H1 (cell line): Measurements from ENCODE around the gene DSTYK. TPM values are rescaled to one million over a fixed set of nuclear protein-coding genes. Genes with fewer than 3 reads are reported as not detected.

Experiments
- CTCF ChIA-PET: fragments of 300-600 bp; sonication (Branson Sonifier 250); formaldehyde crosslinking; loops from one replicate; lab custom pipeline; 2021; ENCODE audit not compliant: partially characterized antibody; lab: Charles Lee
- POLR2A ChIA-PET: fragments of 300-600 bp; sonication (Branson Sonifier 250); formaldehyde crosslinking; loops from one replicate; lab custom pipeline; 2021; ENCODE audit warnings: inconsistent platforms; ENCODE audit not compliant: partially characterized antibody; lab: Charles Lee
- DNase-seq, 2 experiments: peaks; one replicate each; pipeline versions ENCODE4 v3.0.0 to v3.0.0-alpha.2; 2010 to 2022; ENCODE audit warnings: low spot score in 2 of 2, low read depth in 1 of 2, mixed read lengths in 1 of 2
- FAIRE-seq: peaks from 2 replicates; lab custom pipeline; 2011; peaks lifted over from hg19 to GRCh38; lab: Jason Lieb, UNC
- H2AFZ ChIP-seq: 2 replicates; pipeline ENCODE4 v1.8.1; 2012; ENCODE audit warnings: low read length, inconsistent platforms
- H2AK5ac ChIP-seq: 2 replicates; pipeline ENCODE4 v1.6.1; 2013; ENCODE audit warnings: low read depth, low read length
- H2BK120ac ChIP-seq: replicated peaks from 2 replicates; pipeline ENCODE3; 2013; ENCODE audit warnings: low read depth, low read length, inconsistent platforms
- H2BK12ac ChIP-seq: 2 replicates; pipeline ENCODE4 v1.6.1; 2013; ENCODE audit warnings: low read depth, low read length
- H2BK15ac ChIP-seq: 2 replicates; pipeline ENCODE4 v1.6.1; 2013; ENCODE audit warnings: low read length
- H2BK20ac ChIP-seq: 2 replicates; pipeline ENCODE4 v1.6.1; 2013; ENCODE audit warnings: low read length
- H2BK5ac ChIP-seq: 2 replicates; pipeline ENCODE4 v1.6.1; 2013; ENCODE audit warnings: low read depth, low read length
- H3K14ac ChIP-seq: 2 replicates; pipeline ENCODE4 v1.6.1; 2013; ENCODE audit warnings: inconsistent platforms; ENCODE audit not compliant: insufficient read length
- H3K18ac ChIP-seq: 2 replicates; pipeline ENCODE4 v1.6.1; 2013; ENCODE audit warnings: low read length; ENCODE audit errors: extremely low read depth
- H3K23ac ChIP-seq: 2 replicates; pipeline ENCODE4 v1.6.1; 2013; ENCODE audit warnings: inconsistent platforms; ENCODE audit not compliant: insufficient read length
- H3K23me2 ChIP-seq: 2 replicates; pipeline ENCODE4 v1.6.1; 2013; ENCODE audit warnings: low read depth, low read length
- H3K27ac ChIP-seq: 2 replicates; pipeline ENCODE4 v1.6.1; 2011; ENCODE audit warnings: low read depth, low read length, inconsistent platforms
- H3K27me3 ChIP-seq, 4 experiments: replicated peaks in 1 of 4; 1 replicate in 1 of 4; 2 replicates in 3 of 4; pipeline versions ENCODE4 v1.6.1 to v1.8.1; 2011 to 2013; ENCODE audit warnings: low read length in 3 of 4, mild to moderate bottlenecking in 3 of 4, inconsistent platforms in 2 of 4, mixed read lengths in 2 of 4, moderate library complexity in 1 of 4; ENCODE audit not compliant: control insufficient read depth in 3 of 4, insufficient read depth in 3 of 4; ENCODE audit errors: extremely low read depth in 1 of 4
- H3K36me3 ChIP-seq, 4 experiments: 2 replicates each; pipeline versions ENCODE4 v1.6.1 to v1.8.1; 2011 to 2013; ENCODE audit warnings: mild to moderate bottlenecking in 4 of 4, low read length in 3 of 4, moderate library complexity in 2 of 4, control low read depth in 1 of 4, inconsistent platforms in 1 of 4; ENCODE audit not compliant: insufficient read depth in 4 of 4, control insufficient read depth in 2 of 4
- H3K4ac ChIP-seq: replicated peaks from 2 replicates; pipeline ENCODE3; 2013; ENCODE audit warnings: low read length, low read depth, mixed read lengths, inconsistent platforms; ENCODE audit not compliant: insufficient read length
- H3K4me1 ChIP-seq, 4 experiments: replicated peaks in 1 of 4; 1 replicate in 1 of 4; 2 replicates in 3 of 4; pipeline versions ENCODE4 v1.6.1 to v1.8.1; 2011 to 2013; ENCODE audit warnings: low read length in 3 of 4, inconsistent platforms in 2 of 4, mixed read lengths in 1 of 4; ENCODE audit not compliant: insufficient read depth in 4 of 4, control insufficient read depth in 3 of 4
- H3K4me2 ChIP-seq, 2 experiments: 2 replicates each; pipeline versions ENCODE4 v1.6.1 to v1.8.1; 2011 to 2013; ENCODE audit warnings: low read depth in 2 of 2, low read length in 2 of 2, control low read depth in 1 of 2, inconsistent platforms in 1 of 2, mild to moderate bottlenecking in 1 of 2; ENCODE audit not compliant: insufficient read depth in 1 of 2
- H3K4me3 ChIP-seq, 4 experiments: fragments of 200-600, 300-600 bp in 1 of 4; sonication (generic), shearing (Covaris generic), sonication (Bioruptor Twin) in 1 of 4; 2 replicates each; pipeline versions ENCODE4 v1.5.1 to v1.8.1; 2011 to 2016; ENCODE audit warnings: low read length in 4 of 4, low read depth in 3 of 4, control low read depth in 2 of 4, inconsistent platforms in 2 of 4, mild to moderate bottlenecking in 2 of 4, mixed read lengths in 1 of 4, moderate library complexity in 1 of 4; ENCODE audit not compliant: insufficient read depth in 2 of 4; ENCODE audit errors: extremely low read depth in 1 of 4
- H3K56ac ChIP-seq: replicated peaks from 2 replicates; pipeline ENCODE3; 2013; ENCODE audit warnings: low read depth, mild to moderate bottlenecking, mixed read lengths, low read length, inconsistent platforms; ENCODE audit not compliant: insufficient read length
- H3K79me1 ChIP-seq: 2 replicates; pipeline ENCODE4 v1.6.1; 2013; ENCODE audit warnings: low read depth, low read length, control low read depth
- H3K79me2 ChIP-seq, 2 experiments: 2 replicates each; pipeline versions ENCODE4 v1.6.1 to v1.8.1; 2012 to 2013; ENCODE audit warnings: low read length in 2 of 2, mild to moderate bottlenecking in 2 of 2, inconsistent platforms in 1 of 2; ENCODE audit not compliant: insufficient read depth in 2 of 2, control insufficient read depth in 1 of 2
- H3K9ac ChIP-seq, 4 experiments: replicated peaks in 1 of 4; 1 replicate in 1 of 4; 2 replicates in 3 of 4; pipeline versions ENCODE4 v1.6.1 to v1.8.1; 2011 to 2013; ENCODE audit warnings: low read depth in 3 of 4, low read length in 3 of 4, control low read depth in 2 of 4, mild to moderate bottlenecking in 2 of 4, moderate library complexity in 2 of 4, inconsistent platforms in 1 of 4; ENCODE audit errors: extremely low read depth in 1 of 4
- H3K9me3 ChIP-seq, 2 experiments: 2 replicates each; pipeline versions ENCODE4 v1.6.1 to v1.8.1; 2012 to 2013; ENCODE audit warnings: mild to moderate bottlenecking in 2 of 2, moderate library complexity in 2 of 2, control low read depth in 1 of 2, inconsistent platforms in 1 of 2, low read depth in 1 of 2, low read length in 1 of 2, mixed read lengths in 1 of 2; ENCODE audit not compliant: insufficient read depth in 2 of 2
- H4K20me1 ChIP-seq, 2 experiments: replicated peaks in 1 of 2; 2 replicates each; pipeline versions ENCODE3 to v1.8.1; 2011 to 2013; ENCODE audit warnings: inconsistent platforms in 2 of 2, low read length in 2 of 2, mild to moderate bottlenecking in 1 of 2; ENCODE audit not compliant: insufficient read depth in 2 of 2, control insufficient read depth in 1 of 2
- H4K5ac ChIP-seq: 2 replicates; pipeline ENCODE4 v1.6.1; 2013; ENCODE audit warnings: low read length, low read depth, mixed read lengths, inconsistent platforms; ENCODE audit not compliant: insufficient read length
- H4K8ac ChIP-seq: 2 replicates; pipeline ENCODE4 v1.8.0; 2013; ENCODE audit warnings: mild to moderate bottlenecking, moderate library complexity, low read length, inconsistent platforms; ENCODE audit not compliant: insufficient read depth; ENCODE audit errors: extremely low read depth
- H4K91ac ChIP-seq: replicated peaks from 2 replicates; pipeline ENCODE3; 2013; ENCODE audit warnings: low read length, mixed read lengths, inconsistent platforms; ENCODE audit not compliant: insufficient read length
- ATF3 ChIP-seq: IDR thresholded peaks from 2 replicates; pipeline ENCODE4 v1.6.1; 2011; ENCODE audit warnings: low read depth, mild to moderate bottlenecking, low read length; ENCODE audit not compliant: insufficient read depth
- CHD2 ChIP-seq: IDR thresholded peaks from 2 replicates; pipeline ENCODE4 v1.6.1; 2012; ENCODE audit warnings: low read length, improper control_type of control experiment
- CTCF ChIP-seq, 3 experiments: IDR thresholded peaks; 1 replicate in 2 of 3; 2 replicates in 1 of 3; pipeline versions ENCODE4 v1.5.1 to v1.6.1; 2011; ENCODE audit warnings: low read length in 3 of 3, mild to moderate bottlenecking in 3 of 3, inconsistent platforms in 2 of 3, low read depth in 1 of 3, moderate library complexity in 1 of 3; ENCODE audit not compliant: insufficient read depth in 1 of 3; ENCODE audit errors: control extremely low read depth in 1 of 3
- EP300 ChIP-seq, 2 experiments: IDR thresholded peaks; 1 replicate in 1 of 2; 2 replicates in 1 of 2; pipeline ENCODE4 v1.6.1; 2011 to 2012; ENCODE audit warnings: low read depth in 2 of 2, low read length in 2 of 2, mild to moderate bottlenecking in 2 of 2, borderline replicate concordance in 1 of 2, inconsistent platforms in 1 of 2, moderate library complexity in 1 of 2
- FOSL1 ChIP-seq: IDR thresholded peaks from 2 replicates; pipeline ENCODE4 v1.6.1; 2011; ENCODE audit warnings: mild to moderate bottlenecking, low read depth, low read length, moderate library complexity; ENCODE audit not compliant: insufficient read depth
- MAFK ChIP-seq: IDR thresholded peaks from 2 replicates; pipeline ENCODE4 v1.6.1; 2012; ENCODE audit warnings: low read depth, mild to moderate bottlenecking, improper control_type of control experiment, low read length
- MAX ChIP-seq: IDR thresholded peaks from 2 replicates; pipeline ENCODE4 v1.6.1; 2012; ENCODE audit warnings: inconsistent platforms
- POLR2A ChIP-seq, 2 experiments: IDR thresholded peaks; 1 replicate in 1 of 2; 2 replicates in 1 of 2; pipeline ENCODE4 v1.6.1; 2011; ENCODE audit warnings: low read depth in 2 of 2, low read length in 2 of 2, mild to moderate bottlenecking in 2 of 2; ENCODE audit errors: control extremely low read depth in 1 of 2
- SAP30 ChIP-seq: fragments of 300-600 bp; sonication (generic); IDR thresholded peaks from 2 replicates; pipeline ENCODE4 v1.7.1; 2012; ENCODE audit warnings: low read length, moderate library complexity, mild to moderate bottlenecking, inconsistent platforms; ENCODE audit not compliant: insufficient read depth, insufficient replicate concordance
- SIRT6 ChIP-seq: IDR thresholded peaks from one replicate; pipeline ENCODE4 v1.7.1; 2012; ENCODE audit warnings: low read length, inconsistent platforms
- TAF1 ChIP-seq: IDR thresholded peaks from 2 replicates; pipeline ENCODE4 v1.6.1; 2011; ENCODE audit warnings: mild to moderate bottlenecking, low read depth, low read length
- WGBS, 2 experiments: shearing (Covaris generic) in 1 of 2; methylation state at CpG; one replicate each; pipeline versions ENCODE4 v1.1.6 to v1.1.7; 2013 to 2015; ENCODE audit warnings: low lambda C conversion rate in 2 of 2, mixed read lengths in 2 of 2, inconsistent platforms in 1 of 2, low coverage in 1 of 2, missing lambda C conversion rate in 1 of 2; ENCODE audit not compliant: insufficient replicate concordance in 2 of 2, insufficient coverage in 1 of 2, insufficient read length in 1 of 2; ENCODE audit errors: extremely low coverage in 1 of 2, missing lambda C conversion rate in 1 of 2; 5-methylcytosine and 5-hydroxymethylcytosine counted together
- polyA plus RNA-seq, 7 experiments: library from polyadenylated mRNA; depleted of rRNA in 3 of 7; stranded (reverse) in 5 of 7; unstranded in 2 of 7; fragments of >200 nt in 5 of 7; fragments of 200-250 nt in 2 of 7; gene quantifications; 1 replicate in 5 of 7; 2 replicates in 1 of 7; 4 replicates in 1 of 7; pipeline versions ENCODE4 v1.2.1 to v1.2.3, GENCODE V29; 2011 to 2013; ENCODE audit warnings: missing spikeins in 2 of 7, mixed read lengths in 2 of 7
- total RNA-seq: library from RNA; stranded (reverse); fragmentation: NEBNext Ultra II Directional; extraction: Animal tissue kit (Norgen Biotek cat#: 25700); gene quantifications from 2 replicates; pipeline ENCODE4 v1.2.1, GENCODE V29; 2021

The DSTYK gene
- total and polyA plus RNA-seq, 2 of the 8 experiments (the other 6 are each of a cell fraction or from before 2014, with no cell fraction given): 2.7 to 8.5 TPM

- Histone ChIP-seq H2BK120ac (no peak overlapping the region), H3K9ac (no peak overlapping the region), H3K4me1 (peaks cover 0 to 1% (median 0%) of the 10 kb centered on the region in 4 experiments; a peak in 2 of 7 replicates), H3K56ac (no peak overlapping the region), H4K5ac (no peak overlapping the region), H3K18ac (no peak overlapping the region), H3K27ac (no peak overlapping the region), H4K20me1 (no peaks in the 10 kb centered on the region), H2BK15ac (no peak overlapping the region), H3K79me2 (no peaks in the 10 kb centered on the region), H3K36me3 (no peaks in the 10 kb centered on the region), H4K8ac (no peak overlapping the region), H3K23ac (no peak overlapping the region), H2BK20ac (no peak overlapping the region), H4K91ac (no peak overlapping the region), H2AK5ac (no peak overlapping the region), H3K4me2 (no peak overlapping the region), H3K9me3 (no peaks in the 10 kb centered on the region), H2AFZ (no peak overlapping the region), H3K4ac (no peak overlapping the region), H2BK12ac (no peak overlapping the region), H3K14ac (no peak overlapping the region), H3K27me3 (peaks cover 0 to 2% (median 0%) of the 10 kb centered on the region in 4 experiments; a peak in 1 of 7 replicates), H2BK5ac (no peak overlapping the region), H3K23me2 (no peaks in the 10 kb centered on the region), H3K4me3 (no peak overlapping the region), H3K79me1 (no peaks in the 10 kb centered on the region)
- no peak for FAIRE-seq
- ChIA-PET CTCF (interaction anchor here (0.6 kb wide), 1 partner anchor 41 kb away, joined by 3 read pairs; no protein-coding TSS in a partner anchor), POLR2A (no interaction called here)
- DNase-seq: no peak
- TF ChIP-seq POLR2A (IDR thresholded peaks at IDR 0.05; ENCODE audit: control extremely low read depth in 1 of 2, low read depth in 2 of 2, low read length in 2 of 2) (no peak), ATF3 (no peak), MAX (no peak), SIRT6 (no peak), CTCF (IDR thresholded peaks at IDR 0.05; ENCODE audit: control extremely low read depth in 1 of 3, insufficient read depth in 1 of 3, low read depth in 1 of 3, low read length in 3 of 3) (no peak), EP300 (IDR thresholded peaks at IDR 0.05; ENCODE audit: borderline replicate concordance in 1 of 2, low read depth in 2 of 2, low read length in 2 of 2) (no peak), FOSL1 (no peak), SAP30 (no peak), MAFK (no peak), TAF1 (no peak), CHD2 (no peak)
- 97% methylated on average over 3 of the region's 3 CpGs; no CpG with 5 or more reads in 1 of the 2 experiments for WGBS, 2 experiments
Measured at GRCh38 chr1:205127646-205128045, 83.9 kb downstream of the DSTYK start.
